Adrenal gland (tissue), 5 donors: ENCODE measurements around the gene GPSM1.

Experiments
- CTCF ChIP-seq, 6 experiments: fragments of 450-650 bp in 4 of 6; fragments of 200-600 bp in 2 of 6; sonication (generic) in 1 of 6; IDR thresholded peaks; 1 replicate in 5 of 6; 2 replicates in 1 of 6; pipeline versions ENCODE4 v1.5.1 to v1.8.0; 2016 to 2021; ENCODE audit warnings: antibody characterized with exemption in 6 of 6, mild to moderate bottlenecking in 2 of 6, moderate library complexity in 1 of 6
- POLR2A ChIP-seq, 2 donors: fragments of 450-650 bp; IDR thresholded peaks; one replicate each; pipeline ENCODE4 v1.6.1; 2017; ENCODE audit warnings: antibody characterized with exemption in 2 of 2, mild to moderate bottlenecking in 2 of 2, moderate library complexity in 1 of 2
- donor health status: DM: no; HTN: no; CAD: no.

GRCh38 chr9:136317695-136318094 lies 9.6 kb upstream of the GPSM1 start:
- TF ChIP-seq CTCF (IDR thresholded peaks at IDR 0.05) (no peak), POLR2A (IDR thresholded peaks at IDR 0.05) (no peak)
